NCI-H82 treated with DMSO at 0.1 percent for 48 hours (cell line): ENCODE results near the gene DOCK1.
"Not testable (repeated sequence)": the region's sequence is repeated elsewhere in the genome, so short reads cannot be mapped to it uniquely, and the experiment has no call there.

Experiments
- DNase-seq: peaks from one replicate; lab custom pipeline; 2025; ENCODE audit not compliant: unreplicated experiment; lab: John Stamatoyannopoulos, UW

The DOCK1 gene

DNA sequence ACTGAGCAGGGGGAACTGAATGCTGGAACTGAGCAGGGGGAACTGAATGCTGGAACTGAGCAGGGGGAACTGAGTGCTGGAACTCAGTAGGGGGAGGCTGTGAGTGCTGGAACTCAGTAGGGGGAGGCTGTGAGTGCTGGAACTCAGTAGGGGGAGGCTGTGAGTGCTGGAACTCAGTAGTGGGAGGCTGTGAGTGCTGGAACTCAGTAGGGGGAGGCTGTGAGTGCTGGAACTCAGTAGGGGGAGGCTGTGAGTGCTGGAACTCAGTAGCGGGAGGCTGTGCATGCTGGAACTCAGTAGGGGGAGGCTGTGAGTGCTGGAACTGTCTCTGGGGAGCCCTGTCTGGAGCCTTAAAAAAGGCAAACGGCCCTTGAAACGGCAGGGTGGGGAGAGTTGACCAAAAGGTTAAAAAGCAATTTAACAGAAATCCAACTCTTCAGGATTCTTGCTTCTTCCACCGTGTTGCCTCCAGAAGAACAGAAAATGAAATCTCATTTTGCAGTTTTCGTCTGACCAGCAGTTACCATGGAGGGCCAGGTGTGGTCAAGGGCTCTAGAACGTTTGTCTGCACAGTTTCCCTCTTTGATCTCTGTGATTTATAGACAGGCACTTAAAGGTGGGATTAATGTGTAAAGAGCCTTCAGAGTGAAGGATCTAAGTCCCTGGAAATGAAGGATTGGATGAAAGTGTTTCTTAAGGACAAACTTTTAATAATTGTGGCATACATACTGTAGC lies 19.1 kb downstream of the DOCK1 start:
- no peak for DNase-seq

- no peak for DNase-seq
Measured at GRCh38 chr10:126924915-126925300, 19.7 kb downstream of the DOCK1 start.

- DNase-seq, result no peak
Measured at GRCh38 chr10:126926568-126926967, 21.3 kb downstream of the DOCK1 start.

DNA sequence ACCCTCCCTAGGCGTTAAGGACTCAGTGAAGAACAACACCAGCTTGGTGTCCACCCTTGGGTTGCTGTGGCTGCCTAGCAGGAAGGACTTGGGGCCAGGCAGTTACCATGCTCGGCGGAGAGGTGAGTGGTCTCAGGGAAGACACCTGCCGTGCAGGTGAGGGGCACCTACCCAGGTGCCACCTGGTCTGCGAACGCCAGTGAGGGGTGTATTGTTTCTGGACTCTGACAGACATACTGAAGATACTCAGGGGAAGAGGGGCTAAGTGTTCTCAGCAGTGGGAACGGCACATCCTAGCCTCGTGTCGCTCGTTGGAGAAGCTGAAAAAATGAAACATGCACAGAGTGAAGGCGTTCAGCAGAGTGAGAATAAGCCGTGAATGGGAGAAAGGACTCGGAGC lies 22.6 kb downstream of the DOCK1 start:
- no peak for DNase-seq

DNA sequence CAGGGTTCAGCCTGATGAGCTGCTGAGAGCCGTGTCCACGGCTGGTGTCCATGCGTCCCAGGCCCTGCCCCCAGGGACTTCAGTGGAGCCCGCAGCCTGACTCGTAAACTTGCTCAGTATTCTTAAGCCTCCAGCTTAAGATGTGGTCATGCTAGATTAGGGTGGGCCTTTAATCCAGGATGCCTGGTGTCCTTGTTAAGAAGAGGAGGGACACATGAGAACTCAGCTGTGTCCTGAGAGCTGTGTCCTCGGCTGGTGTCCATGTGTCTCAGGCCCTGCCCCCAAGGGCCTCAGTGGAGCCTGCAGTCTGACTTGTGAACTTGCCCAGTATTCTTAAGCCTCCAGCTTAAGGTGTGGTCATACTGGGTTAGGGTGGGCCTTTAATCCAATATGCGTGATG lies 23.0 kb downstream of the DOCK1 start:
- peak; percentile 67 for DNase-seq

- no peak for DNase-seq
Measured at GRCh38 chr10:126929391-126929790, 24.2 kb downstream of the DOCK1 start.

GRCh38 chr10:126930131-126930882 lies 25.1 kb downstream of the DOCK1 start:
- no peak for DNase-seq

DNA sequence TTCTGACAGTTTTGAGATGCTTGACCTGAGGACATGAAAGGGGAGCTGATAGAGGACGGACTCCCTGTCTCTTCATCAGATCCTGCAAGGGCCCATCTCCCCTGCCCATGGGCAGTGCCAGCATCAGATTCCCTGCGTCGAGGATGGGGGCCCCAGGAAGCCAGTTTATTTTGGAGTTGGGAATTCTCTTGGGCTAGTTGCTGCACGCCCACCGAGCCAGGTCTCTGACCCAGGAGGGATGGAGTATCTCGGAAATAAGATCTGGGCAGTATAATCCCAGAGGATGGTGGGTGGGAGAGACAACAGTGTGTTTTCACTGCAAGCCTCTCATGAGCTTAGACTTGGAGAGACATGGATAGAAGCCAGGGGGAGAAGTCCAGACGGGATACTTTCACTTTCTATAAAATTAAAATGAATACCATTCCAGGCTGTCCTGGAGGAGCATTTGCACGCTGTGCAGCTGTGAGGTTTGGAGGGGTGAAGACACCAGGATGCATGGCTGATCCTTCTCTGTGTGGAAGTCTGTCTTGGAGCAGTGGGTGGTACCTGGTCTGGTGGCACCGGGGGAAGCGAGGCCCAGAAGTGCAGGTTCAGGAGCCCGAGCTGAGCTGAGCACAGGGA lies 25.8 kb downstream of the DOCK1 start:
- no peak for DNase-seq

DNA sequence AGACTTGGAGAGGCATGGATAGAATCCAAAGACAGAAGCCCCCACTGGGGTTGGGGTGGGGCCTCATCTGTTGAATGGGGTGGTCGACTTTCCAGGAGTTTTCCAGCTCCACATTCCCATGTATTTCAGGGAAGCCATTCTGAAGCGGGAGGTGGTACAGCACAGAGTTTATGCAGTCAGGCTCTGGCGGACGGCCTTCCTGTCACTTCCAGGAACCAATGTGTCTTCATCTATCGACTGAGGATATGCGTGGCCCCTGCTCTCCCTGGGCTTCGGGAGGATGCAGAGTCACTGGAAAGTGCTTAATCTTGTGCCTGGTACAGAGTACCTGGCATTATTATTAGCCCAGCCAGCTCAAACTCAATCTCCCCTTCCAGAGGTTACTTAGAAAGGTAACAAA lies 26.3 kb downstream of the DOCK1 start:
- no peak for DNase-seq

DNA sequence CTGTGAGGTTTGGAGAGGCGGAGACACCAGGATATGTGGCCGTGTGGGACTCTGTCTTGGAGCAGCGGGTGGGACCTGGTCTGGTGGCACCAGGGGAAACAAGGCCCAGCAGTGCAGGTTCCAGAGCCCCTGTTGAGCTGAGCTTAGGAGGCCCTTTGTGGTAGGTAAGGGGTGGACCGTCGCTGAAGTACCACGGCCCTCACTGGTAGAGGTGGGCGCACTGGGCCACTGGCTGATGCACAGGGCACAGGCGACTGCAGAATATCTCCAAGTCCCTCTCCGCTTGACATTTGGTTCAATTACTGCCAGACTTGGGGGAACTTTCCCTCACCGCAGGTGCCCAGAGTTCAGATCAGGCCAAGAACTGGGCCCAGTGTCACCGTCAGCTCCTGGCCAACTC lies 27.3 kb downstream of the DOCK1 start:
- DNase-seq, result no peak

DNA sequence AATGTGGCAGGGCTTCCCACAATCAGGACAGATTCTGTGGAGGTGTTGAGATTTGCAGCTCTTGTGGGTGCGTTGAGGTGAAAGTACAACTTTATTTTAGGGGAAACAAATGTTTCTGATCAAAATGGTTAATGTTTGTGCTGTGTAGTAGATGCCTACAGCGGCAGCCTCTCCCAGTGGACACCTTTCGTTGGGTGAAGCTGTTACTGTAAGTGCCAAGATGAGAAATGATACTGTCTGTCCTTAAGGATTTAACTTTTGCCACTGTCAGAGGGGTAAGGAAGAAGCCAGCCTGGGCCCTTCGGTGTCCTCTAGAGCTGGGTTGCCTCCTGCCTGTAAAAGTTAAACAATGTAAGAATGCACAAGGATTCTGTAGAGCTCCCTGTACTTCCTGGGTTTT lies 27.9 kb downstream of the DOCK1 start:
- no peak for DNase-seq

GRCh38 chr10:126935263-126935946 lies 30.2 kb downstream of the DOCK1 start:
- DNase-seq, result no peak

- DNase-seq, result no peak
Measured at GRCh38 chr10:126937026-126937425, 31.8 kb downstream of the DOCK1 start.

DNA sequence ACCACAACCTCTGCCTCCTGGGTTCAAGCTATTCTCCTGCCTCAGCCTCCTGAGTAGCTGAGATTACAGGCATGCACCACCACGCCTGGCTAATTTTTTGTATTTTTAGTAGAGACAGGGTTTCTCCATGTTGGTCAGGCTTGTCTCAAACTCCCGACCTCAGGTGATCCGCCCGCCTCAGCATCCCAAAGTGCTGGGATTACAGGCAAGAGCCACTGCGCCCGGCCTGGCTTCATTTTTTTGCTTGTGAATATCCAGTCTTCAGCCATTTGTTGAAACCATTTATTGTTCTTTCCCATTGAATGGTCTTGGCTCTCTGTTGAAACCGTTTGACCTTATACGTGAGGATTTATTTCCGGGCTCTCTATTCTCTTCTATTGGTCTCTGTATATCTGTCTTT lies 32.9 kb downstream of the DOCK1 start:
- not testable (repeated sequence) for DNase-seq

GRCh38 chr10:126939706-126940105 lies 34.5 kb downstream of the DOCK1 start:
- DNase-seq, result no peak

- no peak for DNase-seq
Measured at GRCh38 chr10:126940670-126941310, 35.6 kb downstream of the DOCK1 start.

DNA sequence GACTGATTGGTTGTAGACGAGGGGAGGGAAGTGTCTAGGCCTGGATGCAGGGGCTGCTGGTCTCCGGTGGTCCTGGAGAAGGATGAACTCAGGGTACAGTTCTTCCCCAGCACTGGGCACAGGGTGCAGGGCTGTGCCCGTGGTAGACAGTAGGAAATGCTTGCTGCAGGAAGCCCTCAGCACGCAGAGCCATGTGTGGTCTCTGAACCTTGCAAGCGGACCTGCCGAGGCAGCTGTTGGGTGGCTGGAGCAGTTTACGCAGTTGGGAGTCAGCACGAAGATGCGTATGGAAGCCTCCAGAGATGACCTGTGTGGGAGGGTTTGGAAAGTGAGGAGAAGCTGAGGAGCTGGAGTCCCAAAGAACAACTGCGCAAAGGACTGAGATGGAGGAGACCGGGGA lies 39.0 kb downstream of the DOCK1 start:
- DNase-seq, result no peak

DNA sequence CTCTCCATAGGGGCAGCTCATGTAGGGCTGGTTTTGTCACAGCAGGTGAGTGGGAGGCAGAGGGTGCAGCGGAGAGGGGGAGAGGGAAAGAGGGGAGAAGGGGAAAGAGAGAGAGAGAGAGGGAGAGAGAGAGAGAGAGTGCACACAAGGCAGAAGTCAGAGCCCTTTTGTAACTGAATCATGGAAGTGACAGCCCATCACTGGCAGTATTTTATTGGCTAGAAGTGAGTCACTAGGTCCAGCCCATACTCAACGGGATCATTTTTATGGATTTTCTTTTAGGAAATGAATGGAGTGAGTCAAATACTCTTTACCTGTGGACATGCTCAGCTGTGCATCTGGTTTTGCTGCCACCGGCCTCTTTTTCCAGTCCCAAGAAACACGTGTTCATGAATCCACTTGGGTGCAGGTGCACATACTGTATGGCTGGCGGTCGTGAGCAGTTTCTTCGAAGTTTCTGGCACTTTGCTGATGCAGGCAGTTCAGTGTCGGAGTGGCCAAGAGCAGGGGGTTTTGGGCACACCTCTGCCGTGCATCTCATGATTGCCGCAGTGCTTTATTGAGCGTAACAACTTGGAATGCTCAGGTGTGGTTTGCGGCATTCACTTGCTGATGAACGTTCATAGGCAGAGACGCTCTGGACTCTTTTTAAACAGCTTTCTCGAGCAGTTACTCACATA lies 40.3 kb downstream of the DOCK1 start:
- no peak for DNase-seq

DNA sequence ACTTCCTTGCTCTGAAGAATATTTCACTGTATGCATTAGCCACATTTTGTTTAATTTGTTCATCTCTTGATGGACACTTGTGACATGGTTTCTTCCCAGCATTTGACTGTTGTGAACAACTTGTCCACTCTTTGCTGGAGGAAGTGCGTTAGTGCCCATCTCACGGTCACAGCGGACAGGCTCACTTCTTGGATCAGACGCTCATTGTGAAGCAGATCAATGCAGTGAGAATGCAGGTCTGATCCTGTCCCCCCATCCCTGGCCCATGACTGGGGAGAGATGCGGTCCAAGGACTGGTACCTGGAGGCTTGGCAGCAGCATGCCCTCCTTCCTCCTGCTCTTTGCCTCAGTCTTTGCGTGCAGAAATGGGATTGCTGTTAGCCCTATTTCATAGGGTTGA lies 41.5 kb downstream of the DOCK1 start:
- DNase-seq, result no peak

DNA sequence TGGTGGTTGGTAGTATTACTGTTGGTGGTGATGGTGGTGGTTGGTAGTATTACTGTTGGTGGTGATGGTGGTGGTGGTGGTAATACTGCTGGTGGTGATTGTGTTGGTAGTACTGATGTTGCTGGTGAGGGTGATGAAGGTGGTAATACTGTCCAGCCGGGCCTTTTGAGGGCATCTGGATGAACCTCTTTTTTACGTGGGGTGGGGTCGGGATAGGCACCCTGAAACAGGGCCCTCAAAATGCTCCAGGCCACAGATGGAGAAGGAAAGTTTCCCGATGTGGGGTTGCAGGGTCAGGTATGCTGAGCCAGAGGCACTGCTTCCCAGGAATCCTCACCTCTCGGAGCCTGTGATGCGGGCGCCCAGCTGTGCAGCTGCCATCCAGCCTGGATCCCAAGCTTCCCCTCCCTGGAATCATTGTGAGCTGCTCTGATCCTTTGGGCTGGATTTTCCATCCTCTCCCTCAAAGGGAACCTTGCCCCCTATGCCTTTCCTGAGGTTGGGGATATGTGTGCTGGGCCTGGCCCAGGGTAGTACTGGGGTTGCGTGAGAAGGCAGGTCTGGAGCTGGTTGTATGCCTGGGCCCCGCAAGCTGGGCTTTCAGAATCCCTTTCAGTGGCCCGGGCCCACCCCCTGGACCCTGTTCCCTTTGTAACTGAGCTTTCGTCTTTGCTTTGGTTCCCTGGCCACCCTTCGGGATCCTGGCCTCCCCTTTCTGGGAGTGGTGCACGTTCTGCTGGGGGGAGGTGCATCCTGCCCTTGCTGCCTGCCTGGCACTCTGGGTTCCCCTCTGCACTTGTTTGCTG lies 43.3 kb downstream of the DOCK1 start:
- DNase-seq, result no peak
